K562 (cell line): ENCODE measurements around the gene TMCC1.

Experiments used
- ADNP ChIP-seq: fragments of 200-800 bp; sonication (Bioruptor generic); IDR thresholded peaks from 2 replicates; pipeline ENCODE4 v1.6.1; 2016; ENCODE audit warnings: missing genetic modification characterization, missing compliant biosample characterization
- CEBPZ ChIP-seq: fragments of 150-350 bp; IDR thresholded peaks from 2 replicates; pipeline ENCODE4 v1.6.1; 2014; ENCODE audit warnings: low read depth, mild to moderate bottlenecking, low read length, borderline replicate concordance
- CTCF ChIP-seq, 3 experiments: IDR thresholded peaks in 2 of 3; conservative IDR thresholded peaks in 1 of 3; 2 replicates each; pipeline ENCODE4 v1.5.1; 2011 to 2012; ENCODE audit warnings: low read length in 3 of 3, mild to moderate bottlenecking in 3 of 3, control low read depth in 2 of 3, improper control_type of control experiment in 1 of 3, inconsistent platforms in 1 of 3, low read depth in 1 of 3, mixed read lengths in 1 of 3, moderate library complexity in 1 of 3; ENCODE audit not compliant: insufficient read depth in 2 of 3
- NFYB ChIP-seq: IDR thresholded peaks from 2 replicates; pipeline ENCODE4 v1.6.1; 2011; ENCODE audit warnings: mild to moderate bottlenecking, moderate library complexity; ENCODE audit not compliant: insufficient read length; ENCODE audit errors: extremely low read depth
- POLR2A ChIP-seq: fragments of 450-650 bp; conservative IDR thresholded peaks from 2 replicates; pipeline ENCODE4 v1.6.1; 2016
- PTTG1 ChIP-seq: fragments of 450-650 bp; IDR thresholded peaks from 2 replicates; pipeline ENCODE4 v1.6.1; 2016; ENCODE audit warnings: low read depth, mild to moderate bottlenecking, missing genetic modification characterization, missing compliant biosample characterization
- REST ChIP-seq, 2 experiments: fragments of 450-650 bp; formaldehyde crosslinking in 1 of 2; IDR thresholded peaks; 2 replicates each; pipeline versions ENCODE4 v1.4.0 to v1.6.1; 2014 to 2020; ENCODE audit warnings: mild to moderate bottlenecking in 2 of 2, borderline replicate concordance in 1 of 2, low read depth in 1 of 2
- ZNF717 ChIP-seq: fragments of 250-450 bp; sonication (Bioruptor Pico); IDR thresholded peaks from 2 replicates; pipeline ENCODE4 v1.5.0; 2021

GRCh38 chr3:129611446-129611800, 282.1 kb downstream of the TMCC1 start:
- TF ChIP-seq NFYB (no peak), CEBPZ (no peak), POLR2A (no peak), ADNP (no peak), REST (IDR thresholded peaks at IDR 0.05; ENCODE audit: borderline replicate concordance) (no peak), REST (CRISPR knock-in tag; IDR thresholded peaks at IDR 0.05; ENCODE audit: low read depth) (no peak), ZNF717 (CRISPR knock-in tag) (no peak), CTCF (IDR thresholded peaks at IDR 0.05 in 2 of 3, conservative IDR thresholded peaks at IDR 0.05 in 1 of 3; ENCODE audit: insufficient read depth in 2 of 3, low read depth in 1 of 3, low read length in 3 of 3) (no peak), PTTG1 (tag) (no peak)
